Endothelial cell of umbilical vein (primary cell): ENCODE measurements around the gene TIMD4. TPM values are rescaled to one million over a fixed set of nuclear protein-coding genes. Genes with fewer than 3 reads are reported as not detected.

Experiments
- BruUV-seq: library from RNA; stranded (reverse); fragments of 400-500 nt; replicated peaks from 2 replicates; lab custom pipeline; 2021; lab: Mats Ljungman, UMichigan
- CTCF ChIA-PET: fragments of 300-600, 350-600 bp; sonication (Branson Sonifier 250); formaldehyde crosslinking; loops from one replicate; lab custom pipeline; 2021; ENCODE audit warnings: antibody characterized with exemption, inconsistent platforms; lab: Charles Lee
- POLR2A ChIA-PET: fragments of 300-600, 350-600 bp; sonication (Branson Sonifier 250); formaldehyde crosslinking; loops from one replicate; lab custom pipeline; 2021; ENCODE audit warnings: antibody characterized with exemption, inconsistent platforms; lab: Charles Lee
- DNase-seq: peaks from one replicate; pipeline ENCODE4 v3.0.0-alpha.2; 2011; ENCODE audit warnings: low read depth, low spot score
- FAIRE-seq: peaks from 2 replicates; lab custom pipeline; 2011; peaks lifted over from hg19 to GRCh38; lab: Jason Lieb, UNC
- H2AFZ ChIP-seq: 2 replicates; pipeline ENCODE4 v1.6.0; 2012; ENCODE audit warnings: low read depth, low read length, control low read depth, inconsistent platforms
- H3K27ac ChIP-seq: 2 replicates; pipeline ENCODE4 v1.5.1; 2011; ENCODE audit warnings: low read depth, mild to moderate bottlenecking, control low read depth, low read length, moderate library complexity; ENCODE audit not compliant: insufficient read depth
- H3K27me3 ChIP-seq, 2 experiments: 2 replicates each; pipeline versions ENCODE4 v1.6.0 to v1.6.1; 2011; ENCODE audit warnings: low read length in 2 of 2, mixed read lengths in 1 of 2; ENCODE audit not compliant: control insufficient read depth in 2 of 2, insufficient read depth in 2 of 2
- H3K36me3 ChIP-seq, 2 experiments: 2 replicates in 1 of 2; 3 replicates in 1 of 2; pipeline ENCODE4 v1.5.1; 2011; ENCODE audit warnings: low read length in 2 of 2, mild to moderate bottlenecking in 1 of 2, moderate library complexity in 1 of 2; ENCODE audit not compliant: control insufficient read depth in 2 of 2, insufficient read depth in 2 of 2; ENCODE audit errors: extremely low read depth in 1 of 2
- H3K4me1 ChIP-seq: 3 replicates; pipeline ENCODE4 v1.5.1; 2011; ENCODE audit warnings: mild to moderate bottlenecking, low read length; ENCODE audit not compliant: control insufficient read depth, insufficient read depth; ENCODE audit errors: extremely low read depth
- H3K4me2 ChIP-seq: 2 replicates; pipeline ENCODE4 v1.6.1; 2011; ENCODE audit warnings: low read length, control low read depth, mixed read lengths; ENCODE audit not compliant: insufficient read depth
- H3K4me3 ChIP-seq, 3 experiments: fragments of 200-600 bp in 1 of 3; sonication (generic), shearing (Covaris generic) in 1 of 3; replicated peaks in 1 of 3; 2 replicates each; pipeline ENCODE4 v1.5.1; 2011 to 2016; ENCODE audit warnings: control low read depth in 3 of 3, low read length in 3 of 3, mild to moderate bottlenecking in 2 of 3, inconsistent platforms in 1 of 3, low read depth in 1 of 3, moderate library complexity in 1 of 3; ENCODE audit not compliant: insufficient read depth in 1 of 3
- H3K79me2 ChIP-seq: 2 replicates; pipeline ENCODE4 v1.6.0; 2012; ENCODE audit warnings: low read length, inconsistent platforms; ENCODE audit not compliant: control insufficient read depth, insufficient read depth
- H3K9ac ChIP-seq: replicated peaks from 2 replicates; pipeline ENCODE3; 2011; ENCODE audit warnings: low read length, control low read depth; ENCODE audit not compliant: insufficient read depth; ENCODE audit errors: extremely low read depth
- H3K9me1 ChIP-seq: replicated peaks from 3 replicates; pipeline ENCODE4 v1.6.0; 2011; ENCODE audit warnings: mild to moderate bottlenecking, low read length; ENCODE audit not compliant: control insufficient read depth, insufficient read depth; ENCODE audit errors: extremely low read depth
- H3K9me3 ChIP-seq: replicated peaks from 2 replicates; pipeline ENCODE4 v1.5.1; 2012; ENCODE audit warnings: low read length, inconsistent platforms; ENCODE audit not compliant: control insufficient read depth, insufficient read depth
- H4K20me1 ChIP-seq: replicated peaks from 2 replicates; pipeline ENCODE3; 2011; ENCODE audit warnings: mild to moderate bottlenecking, low read length; ENCODE audit not compliant: control insufficient read depth, insufficient read depth; ENCODE audit errors: extremely low read depth
- EZH2 ChIP-seq: IDR thresholded peaks from 2 replicates; pipeline ENCODE4 v1.6.1; 2012; ENCODE audit warnings: borderline replicate concordance, low read depth, mild to moderate bottlenecking, moderate library complexity, low read length, inconsistent platforms; ENCODE audit not compliant: severe bottlenecking
- FOS ChIP-seq: IDR thresholded peaks from 2 replicates; pipeline ENCODE4 v1.6.1; 2011; ENCODE audit warnings: mild to moderate bottlenecking, low read length, moderate library complexity, borderline replicate concordance; ENCODE audit not compliant: insufficient read depth
- GATA2 ChIP-seq: IDR thresholded peaks from 2 replicates; pipeline ENCODE4 v1.7.0; 2011; ENCODE audit warnings: low read depth, mild to moderate bottlenecking, moderate library complexity, mixed read lengths, low read length; ENCODE audit not compliant: insufficient read length, insufficient read depth
- MAX ChIP-seq: IDR thresholded peaks from 2 replicates; pipeline ENCODE4 v1.6.1; 2011; ENCODE audit not compliant: insufficient read depth, insufficient read length
- MYC ChIP-seq: IDR thresholded peaks from one replicate; pipeline ENCODE4 v1.6.1; 2011; ENCODE audit warnings: mild to moderate bottlenecking, low read depth, low read length
- POLR2A ChIP-seq: IDR thresholded peaks from 2 replicates; pipeline ENCODE4 v1.6.1; 2012; ENCODE audit warnings: low read depth, mild to moderate bottlenecking, control low read depth, low read length
- dilution Hi-C: fragments of 300-500 bp; cut with MboI; formaldehyde crosslinking; loops from one replicate; pipeline ENCODE4 v1.15.0; 2019; ENCODE audit warnings: low sequenced_read_pairs; ENCODE audit not compliant: extremely low pct_ligation_motif_present
- intact Hi-C: fragments of 100-400 bp; cut with micrococcal nuclease; formaldehyde crosslinking; loops from one replicate; pipeline ENCODE4 v1.10.0; 2022
- polyA plus RNA-seq, 4 experiments: library from polyadenylated mRNA; depleted of rRNA in 3 of 4; stranded (reverse) in 3 of 4; unstranded in 1 of 4; fragments of >200 nt; gene quantifications; 2 replicates each; pipeline versions ENCODE4 v1.2.1 to v1.2.3, GENCODE V29; 2011 to 2012; ENCODE audit warnings: missing spikeins in 1 of 4
- total RNA-seq: library from RNA; stranded (reverse); gene quantifications from 2 replicates; pipeline ENCODE4 v1.2.3, GENCODE V29; 2021

Gene TIMD4
- total and polyA plus RNA-seq, 2 donors (not counting 3 experiments of a cell fraction or from before 2014, with no cell fraction given): not detected

DNA sequence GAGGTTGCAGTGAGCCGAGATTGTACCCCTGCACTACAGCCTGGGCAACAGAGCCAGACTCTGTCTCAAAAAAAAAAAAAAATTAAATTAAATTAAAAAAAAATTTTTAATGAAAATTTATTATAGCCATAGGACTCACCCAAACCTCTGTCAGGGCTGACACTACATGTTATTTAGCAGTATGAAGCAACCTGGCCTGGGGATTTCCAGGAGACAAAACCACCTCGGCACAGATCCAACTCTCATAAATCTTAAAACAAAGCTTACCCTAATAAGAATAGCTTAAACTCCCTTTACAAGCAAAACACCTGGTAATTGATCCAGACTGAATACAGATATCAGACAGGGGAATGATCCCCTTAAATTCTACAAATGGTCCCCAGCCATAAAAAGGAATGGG is 74.5 kb downstream of the TIMD4 start:
- DNase-seq (no peak), FAIRE-seq (no peak)
- Histone ChIP-seq H3K36me3 (no peaks in the 10 kb centered on the region), H3K27ac (no peak overlapping the region), H3K9ac (no peak overlapping the region), H4K20me1 (no peaks in the 10 kb centered on the region), H3K9me1 (no peaks in the 10 kb centered on the region), H3K27me3 (no peaks in the 10 kb centered on the region), H3K79me2 (no peaks in the 10 kb centered on the region), H3K4me3 (no peak overlapping the region), H2AFZ (no peak overlapping the region), H3K4me1 (no peaks in the 10 kb centered on the region), H3K9me3 (no peaks in the 10 kb centered on the region), H3K4me2 (no peak overlapping the region)
- CTCF ChIA-PET: no interaction called here
- intact Hi-C loops (no loop called here), dilution Hi-C loops (no loop called here)
- POLR2A ChIA-PET: no interaction called here
- TF ChIP-seq MYC: no peak
- BruUV-seq: no TSS peak

- CTCF ChIA-PET: no interaction called here
- Histone ChIP-seq H3K9me3 (no peaks in the 10 kb centered on the region), H2AFZ (no peak overlapping the region), H3K4me1 (no peaks in the 10 kb centered on the region), H3K36me3 (no peaks in the 10 kb centered on the region), H3K79me2 (no peaks in the 10 kb centered on the region), H3K27ac (no peak overlapping the region), H3K9me1 (no peaks in the 10 kb centered on the region), H4K20me1 (no peaks in the 10 kb centered on the region), H3K27me3 (no peaks in the 10 kb centered on the region), H3K9ac (no peak overlapping the region), H3K4me3 (no peak overlapping the region), H3K4me2 (no peak overlapping the region)
- no peak for TF ChIP-seq MAX
- no peak for TF ChIP-seq POLR2A
- TF ChIP-seq GATA2: no peak
- no peak for TF ChIP-seq FOS
- TF ChIP-seq EZH2: no peak
- TF ChIP-seq MYC: no peak
- dilution Hi-C loops (no loop called here), intact Hi-C loops (no loop called here)
- POLR2A ChIA-PET: no interaction called here
- FAIRE-seq (no peak), DNase-seq (no peak)
- no TSS peak for BruUV-seq
Measured at GRCh38 chr5:156883316-156883875, 79.6 kb downstream of the TIMD4 start.
